Measurements from ENCODE around the gene SF1.
"Not testable (repeated sequence)": the region's sequence is repeated elsewhere in the genome, so short reads cannot be mapped to it uniquely, and the experiment has no call there.

The SF1 gene, protein sequence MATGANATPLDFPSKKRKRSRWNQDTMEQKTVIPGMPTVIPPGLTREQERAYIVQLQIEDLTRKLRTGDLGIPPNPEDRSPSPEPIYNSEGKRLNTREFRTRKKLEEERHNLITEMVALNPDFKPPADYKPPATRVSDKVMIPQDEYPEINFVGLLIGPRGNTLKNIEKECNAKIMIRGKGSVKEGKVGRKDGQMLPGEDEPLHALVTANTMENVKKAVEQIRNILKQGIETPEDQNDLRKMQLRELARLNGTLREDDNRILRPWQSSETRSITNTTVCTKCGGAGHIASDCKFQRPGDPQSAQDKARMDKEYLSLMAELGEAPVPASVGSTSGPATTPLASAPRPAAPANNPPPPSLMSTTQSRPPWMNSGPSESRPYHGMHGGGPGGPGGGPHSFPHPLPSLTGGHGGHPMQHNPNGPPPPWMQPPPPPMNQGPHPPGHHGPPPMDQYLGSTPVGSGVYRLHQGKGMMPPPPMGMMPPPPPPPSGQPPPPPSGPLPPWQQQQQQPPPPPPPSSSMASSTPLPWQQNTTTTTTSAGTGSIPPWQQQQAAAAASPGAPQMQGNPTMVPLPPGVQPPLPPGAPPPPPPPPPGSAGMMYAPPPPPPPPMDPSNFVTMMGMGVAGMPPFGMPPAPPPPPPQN

DNA sequence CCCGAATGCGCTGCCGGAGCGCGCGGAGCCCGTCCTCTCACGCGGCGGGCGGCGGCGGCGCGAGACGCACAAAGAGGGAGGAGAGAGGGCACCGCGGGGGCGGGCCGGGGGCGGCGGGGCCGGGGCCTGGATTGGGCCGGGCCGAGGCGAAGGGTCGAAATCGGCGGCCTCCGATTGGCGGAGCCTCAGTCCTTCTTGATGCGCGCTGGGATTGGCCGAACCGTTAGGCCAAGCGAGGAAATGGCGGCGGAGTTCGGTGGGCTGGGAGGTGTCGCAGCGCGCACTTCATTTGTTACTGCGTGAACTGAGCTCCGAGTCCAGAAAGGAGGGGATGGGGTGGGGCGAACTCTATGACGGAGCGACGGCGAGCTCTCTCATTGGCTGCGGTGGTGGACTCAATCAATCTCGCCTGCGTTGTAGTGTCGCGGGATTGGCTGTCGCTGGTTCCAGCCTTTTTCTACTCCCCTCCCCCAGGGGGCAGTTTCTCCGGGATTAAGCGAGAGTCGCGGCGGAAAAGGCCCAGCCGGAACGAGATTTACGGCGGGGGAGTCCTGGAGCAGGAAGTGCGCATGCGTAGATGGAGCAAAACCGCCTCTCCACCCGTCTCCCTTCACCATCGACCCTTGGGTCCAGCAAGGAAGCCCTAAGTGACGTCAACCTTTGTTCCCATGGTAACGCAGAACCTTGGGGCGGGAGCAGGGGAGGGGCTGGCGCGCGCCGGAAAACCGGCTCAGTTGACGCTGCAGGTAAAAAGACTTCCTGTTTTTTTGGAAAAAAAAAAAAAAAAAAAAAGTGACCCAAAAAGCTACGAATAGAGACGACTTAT, at the start of gene SF1:
TSS of gene SF1 (minus strand) at position 70 of the 826 bp plus-strand sequence. CDS start 150 bp downstream, outside the sequence.
- peak; percentile 100 for DNase-seq (ENCODE audit: low read depth)

DNA sequence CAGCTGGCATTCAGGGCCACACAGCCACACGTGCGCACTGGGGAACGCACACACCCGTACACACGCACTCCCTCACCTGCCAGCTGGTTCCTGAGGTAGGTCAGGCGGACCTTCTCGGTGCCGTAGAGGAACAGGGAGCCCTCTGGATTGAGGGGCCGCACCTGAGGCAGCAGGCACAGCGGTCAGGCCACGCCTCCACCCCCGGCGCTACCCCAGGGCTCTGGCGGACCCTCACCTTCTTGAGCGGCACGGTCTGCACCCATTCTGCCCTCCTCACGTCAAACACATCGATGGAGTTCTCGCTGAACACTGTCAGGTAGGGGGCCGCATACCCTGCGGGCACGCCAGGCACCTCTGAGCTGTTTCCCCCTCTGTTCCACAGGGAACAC, 49.1 kb upstream of the SF1 start:
- DNase-seq (ENCODE audit: low read depth) = no peak

DNA sequence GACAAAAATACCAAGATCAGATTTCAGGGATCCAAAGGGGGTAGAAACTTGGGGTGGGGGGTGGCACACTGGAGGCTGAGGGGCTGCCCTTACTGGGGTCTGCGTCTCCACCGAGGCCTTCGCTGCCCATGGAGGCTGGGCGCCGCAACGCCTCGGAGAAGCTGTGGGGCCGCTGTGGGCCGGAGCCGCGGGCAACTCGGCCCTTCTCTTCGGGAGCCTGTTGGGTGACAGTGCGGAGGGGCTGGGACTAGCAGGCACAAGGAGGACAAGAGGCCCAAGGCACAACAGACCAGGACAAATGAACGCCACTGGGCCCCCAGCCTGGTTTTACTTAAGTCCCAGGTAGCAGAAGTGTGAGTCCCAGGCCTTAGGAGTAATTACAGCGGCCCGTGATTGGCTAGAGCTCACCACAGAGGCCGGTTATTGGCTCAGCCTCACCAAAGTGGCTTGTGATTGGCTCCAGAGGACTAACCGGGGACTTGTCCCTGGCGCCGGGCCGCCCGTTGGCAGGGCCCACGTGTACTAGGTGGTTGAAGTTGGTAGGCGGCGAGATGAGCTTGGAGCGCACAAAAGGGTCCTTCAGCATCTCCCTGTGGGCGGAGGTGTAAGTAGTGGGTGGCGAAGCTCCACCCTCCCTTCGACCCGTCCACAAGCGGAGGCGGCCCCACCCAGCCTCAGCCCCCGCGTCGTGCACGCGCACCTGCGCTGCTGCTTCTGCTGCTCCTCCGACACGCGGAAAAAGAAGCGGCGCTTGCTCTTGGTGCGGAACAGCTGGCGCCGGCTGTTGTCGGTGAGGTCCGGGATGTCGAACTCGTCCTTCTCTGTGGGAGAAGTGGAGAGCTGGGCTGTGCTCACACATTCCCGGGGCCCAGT, 48.5 kb upstream of the SF1 start:
- no peak for DNase-seq (ENCODE audit: low read depth)

DNA sequence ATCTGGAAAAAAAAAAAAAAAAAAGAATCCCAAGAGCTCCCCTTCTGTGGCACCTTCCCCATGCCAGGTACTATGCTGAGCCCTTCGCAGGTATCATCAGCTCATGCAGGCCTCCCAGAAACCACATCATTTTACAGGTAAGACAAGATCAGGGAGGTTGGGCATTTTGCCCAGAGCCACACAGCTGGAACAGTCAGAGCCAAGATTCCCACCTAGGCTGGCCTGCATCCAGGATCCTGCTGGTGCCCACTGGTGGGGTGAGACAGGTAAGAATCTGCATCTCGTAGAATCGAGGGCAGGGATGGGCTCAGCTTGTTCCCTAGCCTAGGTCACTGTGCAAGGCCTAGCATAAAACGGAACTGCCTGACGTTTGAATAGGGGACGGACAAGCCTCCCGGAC, 47.7 kb upstream of the SF1 start:
- DNase-seq (ENCODE audit: low read depth) = no peak

DNA sequence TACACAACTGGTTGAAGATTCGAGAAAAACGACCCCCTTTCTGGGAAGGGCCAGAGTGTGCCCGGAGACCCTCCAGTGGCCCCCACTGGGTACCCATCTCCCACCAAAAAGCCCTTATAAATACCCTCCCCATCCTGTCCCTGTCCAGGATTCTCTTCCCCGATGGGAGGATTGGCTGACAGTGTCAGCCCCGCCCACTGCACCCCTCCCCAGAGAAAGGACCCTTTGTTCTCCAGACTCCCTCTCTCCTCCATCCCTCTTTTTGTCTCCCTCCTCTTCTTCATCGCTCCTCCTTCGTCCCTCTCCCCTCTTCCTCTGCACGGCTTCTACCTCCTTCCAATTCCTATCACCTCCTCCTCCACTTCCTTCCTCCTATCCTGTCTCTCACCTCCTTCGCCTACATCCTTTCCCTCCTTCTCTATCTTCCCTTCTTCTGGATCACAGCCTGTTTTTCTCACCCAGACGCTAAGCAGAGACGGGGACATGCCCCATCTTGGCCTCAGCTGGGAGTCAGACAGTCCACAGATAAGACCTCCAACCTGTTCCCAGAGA, 45.3 kb upstream of the SF1 start:
- no peak for DNase-seq (ENCODE audit: low read depth)

DNA sequence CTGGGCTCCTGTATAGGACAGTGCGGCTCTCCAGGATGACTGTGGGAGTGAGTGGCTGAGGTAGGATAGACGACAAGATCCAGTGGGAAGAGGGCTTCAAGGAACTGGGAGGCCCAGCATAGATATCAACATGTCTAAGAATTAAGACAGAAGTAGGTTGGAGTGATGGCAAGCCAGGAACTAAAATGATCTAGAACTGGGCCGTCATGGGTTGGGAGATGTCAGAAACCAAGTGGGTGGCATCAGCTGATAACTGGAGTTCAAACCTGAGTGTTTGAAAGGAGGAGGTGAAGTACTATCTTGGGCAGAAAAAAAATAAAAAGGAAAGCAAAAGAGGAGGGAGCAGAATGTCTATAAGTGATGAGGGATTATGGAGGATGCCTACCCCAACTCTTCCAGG, 39.1 kb upstream of the SF1 start:
- no peak for DNase-seq (ENCODE audit: low read depth)

DNA sequence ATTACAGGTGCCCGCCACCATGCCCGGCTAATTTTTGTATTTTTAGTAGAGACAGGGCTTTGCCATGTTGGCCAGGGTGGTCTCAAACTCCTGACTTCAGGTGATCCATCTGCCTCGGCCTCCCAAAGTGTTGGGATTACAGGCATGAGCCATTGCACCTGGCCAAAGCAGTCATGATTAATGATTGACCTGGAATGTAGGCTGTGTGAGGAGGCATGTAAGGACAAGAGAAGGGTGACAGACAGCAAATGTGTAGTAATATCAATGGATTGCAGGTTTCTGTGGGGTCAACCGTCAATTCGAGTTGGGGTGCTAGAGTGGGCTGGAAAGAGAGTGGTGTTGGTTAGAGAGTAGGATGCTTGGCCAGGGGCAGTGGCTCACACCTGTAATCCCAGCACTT, 37.1 kb upstream of the SF1 start:
- DNase-seq (ENCODE audit: low read depth) = not testable (repeated sequence)

DNA sequence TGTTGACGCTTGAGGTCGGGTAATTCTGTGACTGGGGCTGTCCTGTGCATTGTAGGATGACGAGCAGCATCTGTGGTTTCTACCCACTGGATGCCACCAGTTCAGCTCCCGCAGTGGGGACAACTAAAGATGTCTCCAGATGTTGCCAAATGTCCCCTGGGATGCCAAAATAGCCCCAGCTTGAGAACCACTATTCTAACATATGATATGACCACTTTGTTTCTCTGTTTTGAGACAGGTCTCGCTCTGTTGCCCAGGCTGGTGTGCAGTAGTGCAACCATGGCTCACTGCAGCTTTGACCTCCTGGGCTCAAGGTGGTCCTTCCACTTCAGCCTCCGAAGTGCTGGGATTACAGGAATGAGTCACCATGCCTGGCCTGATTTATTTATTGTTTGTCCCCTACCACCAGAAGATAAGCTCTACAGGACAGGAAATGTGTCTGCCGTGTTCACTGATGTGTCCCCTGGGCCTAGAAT, 36.4 kb upstream of the SF1 start:
- DNase-seq (ENCODE audit: low read depth) = no peak

DNA sequence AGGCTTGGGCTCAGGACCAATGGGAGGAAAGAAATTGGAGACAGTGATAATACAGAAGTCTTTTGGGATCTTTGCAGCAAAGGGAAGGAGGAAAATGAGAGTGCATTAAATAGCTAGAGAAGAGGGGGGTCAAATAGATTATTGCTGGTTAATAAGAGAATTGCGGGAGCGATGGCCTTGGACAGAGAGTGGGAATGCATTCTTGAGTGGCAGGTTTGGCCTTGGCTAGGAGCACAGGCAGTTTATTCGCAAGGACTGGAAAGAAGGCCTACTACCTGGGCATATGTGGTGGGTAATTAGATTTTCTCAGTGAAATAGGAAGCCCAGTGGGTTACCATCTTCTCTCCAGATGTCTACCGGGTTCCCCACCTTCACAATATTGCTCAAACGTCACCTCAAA, 35.5 kb upstream of the SF1 start:
- DNase-seq (ENCODE audit: low read depth) = no peak

DNA sequence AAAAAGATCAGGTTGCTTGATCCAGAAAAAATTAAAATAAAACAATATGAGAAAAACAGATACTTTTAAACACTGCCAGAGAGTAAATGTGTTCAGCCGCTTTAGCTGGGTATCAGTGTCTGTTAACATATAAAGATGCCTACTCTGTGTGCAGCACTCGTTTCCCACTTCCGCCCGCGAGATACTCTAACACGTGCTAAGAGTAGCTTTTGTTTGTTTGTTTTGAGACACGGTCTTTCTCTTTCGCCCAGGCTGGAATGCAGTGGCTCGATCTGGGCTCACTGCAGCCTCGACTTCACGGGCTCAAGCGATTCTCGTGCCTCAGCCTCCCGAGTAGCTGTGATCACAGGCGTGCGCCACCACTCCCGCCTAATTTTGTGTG, 32.5 kb upstream of the SF1 start:
- peak; percentile 30 for DNase-seq (ENCODE audit: low read depth)

DNA sequence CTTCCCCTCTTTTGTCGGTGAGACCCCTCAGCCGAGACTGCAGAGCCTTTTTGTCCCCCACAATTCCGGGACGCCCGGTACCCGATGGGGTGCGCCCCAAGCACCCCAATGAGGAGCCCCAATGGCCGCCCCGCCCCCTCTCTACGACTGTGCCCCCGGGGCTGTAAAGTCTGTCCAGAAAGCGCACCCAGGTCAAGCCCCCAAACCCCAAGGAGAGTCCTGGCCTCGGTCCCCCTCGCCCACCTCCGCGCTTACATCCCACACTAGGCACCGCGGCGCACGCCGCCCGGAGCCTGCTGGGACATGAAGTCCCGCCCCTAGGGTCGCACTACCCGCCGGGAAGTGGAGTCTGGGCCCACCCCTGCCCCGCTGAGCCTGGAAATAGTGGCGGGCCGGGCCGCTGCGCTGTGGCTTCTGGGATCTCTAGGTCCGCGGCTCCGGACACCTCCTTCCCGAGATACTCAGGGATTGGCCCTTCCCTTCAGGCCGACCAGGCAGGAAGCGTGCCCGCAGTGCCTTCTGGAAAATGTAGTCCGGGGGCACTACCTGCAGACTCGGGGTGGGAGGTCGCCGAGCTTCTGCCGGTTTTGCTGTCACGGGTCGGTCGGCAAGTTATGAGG, 32.0 kb upstream of the SF1 start, which contains the start of gene MEN1:
TSS of gene MEN1 (minus strand) at position 281 of the 620 bp plus-strand sequence. CDS start 442 bp downstream, outside the sequence.
- DNase-seq (ENCODE audit: low read depth) = peak; percentile 68

DNA sequence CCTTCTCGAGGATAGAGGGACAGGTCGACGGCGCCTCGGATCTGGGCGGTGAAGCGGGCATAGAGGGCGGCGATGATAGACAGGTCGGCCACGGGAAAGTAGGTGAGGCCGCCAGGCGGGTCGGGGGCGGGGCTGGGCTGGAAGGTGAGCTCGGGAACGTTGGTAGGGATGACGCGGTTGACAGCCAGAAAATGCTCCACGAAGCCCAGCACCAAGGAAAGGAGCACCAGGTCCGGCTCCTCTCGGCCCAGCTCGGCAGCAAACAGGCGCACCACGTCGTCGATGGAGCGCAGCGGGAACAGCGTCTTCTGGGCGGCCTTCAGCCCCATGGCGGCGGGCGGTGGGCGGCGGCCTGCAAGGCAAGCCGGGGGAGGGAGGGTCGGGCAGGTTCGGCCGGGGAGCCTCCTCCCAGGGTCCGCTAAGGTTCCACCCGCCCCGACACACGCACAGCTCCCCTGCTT, 31.5 kb upstream of the SF1 start:
- no peak for DNase-seq (ENCODE audit: low read depth)

DNA sequence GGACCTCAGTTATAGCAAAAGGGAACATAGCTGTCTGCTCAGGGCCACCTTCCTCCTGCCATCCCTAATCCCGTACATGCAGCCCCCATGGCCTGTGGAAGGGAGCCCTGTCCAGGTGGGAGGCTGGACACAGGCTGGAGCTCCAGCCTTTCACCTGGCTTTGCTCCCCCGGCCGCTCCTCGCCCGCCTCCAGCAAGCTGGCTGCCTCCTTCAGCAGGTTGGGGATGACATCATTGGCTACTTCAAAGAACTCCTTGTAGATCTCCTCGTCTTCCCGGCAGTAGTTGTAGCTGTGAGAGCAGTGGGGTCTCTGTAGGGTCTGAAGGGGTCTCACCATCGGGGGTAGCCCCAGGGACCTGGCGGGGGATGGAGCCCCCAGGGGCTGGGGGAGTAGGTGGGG, 27.1 kb upstream of the SF1 start:
- no peak for DNase-seq (ENCODE audit: low read depth)

DNA sequence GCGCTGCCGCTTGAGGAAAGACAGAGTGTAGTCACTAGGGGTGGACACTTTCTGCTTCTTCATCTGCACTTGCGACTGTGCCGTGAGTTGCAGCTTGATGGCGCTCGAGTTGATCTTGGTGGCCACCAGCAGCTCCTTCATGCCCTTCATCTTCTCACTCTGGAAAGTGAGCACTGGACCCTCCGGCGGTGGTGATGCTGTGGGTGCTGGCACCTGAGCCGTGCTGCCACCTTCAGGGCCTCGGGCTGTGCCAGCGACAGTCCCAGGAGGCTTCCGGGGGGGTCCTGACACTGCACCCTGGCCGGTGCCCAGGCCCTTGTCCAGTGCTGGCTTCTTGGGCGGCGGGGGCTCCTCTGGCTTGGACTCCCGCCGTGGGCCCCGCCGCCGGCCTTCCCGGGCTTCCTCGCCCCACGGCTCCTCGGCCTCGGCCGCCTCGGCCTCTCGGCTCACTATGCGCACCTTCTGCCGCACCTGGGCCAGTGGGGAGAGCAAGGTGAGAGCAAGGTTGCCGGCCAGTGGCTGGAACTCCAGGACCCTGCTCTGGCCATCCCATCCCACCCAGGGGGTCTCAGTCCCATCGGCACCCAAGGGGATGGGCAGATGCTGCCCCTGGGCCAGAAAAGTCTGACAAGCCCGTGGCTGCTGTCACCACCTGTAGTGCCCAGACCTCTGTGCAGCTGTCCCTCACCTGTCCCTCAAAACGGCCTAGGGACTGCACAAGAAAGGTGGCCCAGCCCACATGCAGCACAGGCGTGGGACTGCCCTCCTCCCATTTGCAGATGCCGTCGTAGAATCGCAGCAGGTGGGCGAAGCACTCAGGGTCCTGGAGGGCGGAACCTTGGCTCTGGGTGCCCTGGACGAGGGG, 26.2 kb upstream of the SF1 start:
- no peak for DNase-seq (ENCODE audit: low read depth)

DNA sequence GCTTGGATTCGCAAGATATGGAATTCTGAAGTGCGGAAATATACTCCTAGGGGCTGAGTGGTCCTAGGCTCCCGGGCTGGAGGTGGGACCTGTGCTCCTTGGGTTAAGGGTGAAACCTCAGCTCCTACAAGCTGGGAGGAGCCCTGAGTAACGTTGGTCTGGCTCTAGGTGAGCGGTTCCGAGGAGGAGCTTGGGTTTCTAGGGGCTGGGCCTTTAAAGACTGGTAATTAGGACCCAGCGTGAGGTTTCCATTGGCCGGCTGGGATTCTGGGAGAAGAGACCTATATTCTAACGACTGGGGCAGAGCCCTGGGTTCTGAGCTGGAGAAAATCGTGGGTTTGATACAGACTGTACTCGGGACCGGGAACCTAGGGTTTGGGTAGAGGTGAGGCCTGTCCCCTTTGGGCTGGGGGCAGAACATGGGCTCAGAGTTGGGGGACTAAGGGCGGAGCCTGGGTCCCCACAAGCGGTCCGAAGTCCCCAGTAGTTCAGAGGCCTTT, 25.6 kb upstream of the SF1 start:
- DNase-seq (ENCODE audit: low read depth) = no peak

DNA sequence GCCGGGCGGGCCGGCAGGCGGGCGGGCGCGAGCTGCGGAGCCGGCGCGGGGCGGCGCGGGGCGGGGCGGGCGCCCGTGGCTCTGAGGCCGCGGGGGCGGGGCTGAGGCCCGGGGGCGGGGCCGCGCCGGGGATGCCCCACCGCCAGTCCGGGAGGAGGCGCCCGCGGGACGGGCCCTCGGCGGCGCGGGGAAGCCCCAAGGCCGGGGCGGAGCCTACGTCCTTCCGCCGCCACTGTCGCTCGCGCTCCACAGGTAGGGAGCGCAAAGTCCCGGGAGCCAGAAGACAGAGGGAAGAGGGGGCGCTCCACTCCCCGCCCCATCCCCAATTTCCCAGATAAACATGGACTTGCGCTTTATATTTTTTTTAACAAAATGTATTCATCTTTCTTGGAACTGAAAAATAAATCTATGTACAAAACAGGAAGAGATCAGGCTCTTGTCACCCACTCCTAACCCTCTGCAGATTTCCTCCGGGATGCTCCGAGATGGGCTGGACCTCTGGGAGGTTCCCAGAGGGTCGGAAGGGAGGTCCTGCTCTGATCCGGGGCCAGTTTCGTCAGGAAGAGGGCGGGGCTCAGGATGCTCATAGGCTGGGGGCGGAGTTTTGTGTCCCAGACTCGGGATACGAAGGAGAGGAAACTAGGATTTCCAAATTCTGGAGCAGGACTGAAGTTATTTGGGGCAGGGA, 25.0 kb upstream of the SF1 start, which contains the start of gene MAP4K2:
TSS of gene MAP4K2 (minus strand) at position 57 of the 688 bp plus-strand sequence. CDS start 65 bp downstream, outside the sequence.
- DNase-seq (ENCODE audit: low read depth) = peak; percentile 80

DNA sequence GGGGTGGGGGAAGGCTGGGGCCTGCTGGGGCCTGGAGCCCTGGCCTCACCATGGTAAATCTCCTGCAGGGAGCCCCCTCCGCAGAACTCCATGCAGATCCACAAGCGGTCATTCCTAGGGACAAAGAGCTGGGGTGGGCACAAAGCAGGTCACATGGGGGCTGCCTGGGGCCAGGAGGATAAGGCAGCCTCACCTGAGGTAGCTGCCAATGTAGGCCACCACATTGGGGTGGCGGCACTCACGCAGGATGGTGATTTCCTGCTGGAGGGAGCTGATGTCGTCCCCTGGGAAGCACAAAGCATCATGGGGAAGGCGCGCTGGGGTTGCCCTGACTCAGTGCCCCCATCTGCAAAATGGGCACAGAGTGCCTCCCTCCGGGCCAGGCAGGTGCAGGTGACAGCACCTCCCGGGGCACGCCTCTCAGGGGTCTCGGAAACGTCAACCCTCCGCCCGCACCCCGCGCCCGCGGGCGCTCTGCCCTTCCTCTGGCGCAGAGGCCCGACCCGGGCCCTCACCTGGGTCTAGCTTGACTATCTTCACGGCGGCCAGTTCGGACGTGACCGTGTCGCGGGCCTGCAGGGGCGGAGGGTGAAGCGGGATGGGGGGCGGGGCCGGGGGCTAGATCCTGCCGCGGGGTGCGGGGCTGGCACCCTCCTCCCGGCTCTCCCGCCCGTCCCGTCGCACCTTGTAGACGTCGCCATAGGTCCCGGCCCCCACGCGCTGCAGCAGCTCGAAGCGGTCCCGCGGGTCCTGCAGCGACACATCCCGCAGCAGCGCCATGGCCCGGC, 24.2 kb upstream of the SF1 start:
- DNase-seq (ENCODE audit: low read depth) = peak; percentile 33
